Stimulated activated CD8-positive, alpha-beta memory T cell treated with anti-CD3 and anti-CD28 coated beads, Interleukin-12 subunit alpha, Interleukin-12 subunit beta, amount 100 ng/mL, for 24 hours (primary cell): ENCODE results near the gene TFAP2A.

Source experiments
- DNase-seq: peaks from one replicate; pipeline ENCODE4 v3.0.0-alpha.2; 2020; ENCODE audit errors: extremely low read depth

TFAP2A gene

DNA sequence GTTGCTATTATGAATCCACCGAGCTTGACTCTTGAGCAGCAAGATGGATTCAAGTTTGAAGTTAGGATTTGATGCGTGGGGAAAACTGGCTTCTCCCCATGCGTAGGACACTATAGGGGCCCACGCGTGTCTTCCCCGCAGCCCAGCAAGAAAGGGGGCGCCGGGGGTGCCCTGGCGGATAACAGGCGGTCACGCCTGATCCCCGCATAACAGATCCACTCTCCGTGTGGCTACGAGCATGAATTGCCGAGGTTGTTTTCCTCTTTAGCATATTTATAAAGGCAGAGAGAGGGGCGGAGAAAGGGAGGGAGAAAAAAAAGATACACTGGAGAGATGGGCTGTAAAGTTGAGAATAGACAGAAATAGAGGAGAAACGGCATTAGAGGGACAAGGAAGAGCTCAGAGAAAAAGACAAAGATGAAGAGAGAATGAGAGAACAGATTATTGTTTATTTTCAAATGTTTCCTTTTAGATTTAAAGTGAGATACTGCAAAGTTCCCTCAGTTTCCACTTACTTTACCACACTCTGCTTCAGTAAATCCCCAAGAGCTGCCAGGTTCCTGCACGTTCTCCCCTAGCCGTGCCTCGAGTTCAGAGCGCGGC, 32.0 kb downstream of the TFAP2A start:
- DNase-seq, result no peak

DNA sequence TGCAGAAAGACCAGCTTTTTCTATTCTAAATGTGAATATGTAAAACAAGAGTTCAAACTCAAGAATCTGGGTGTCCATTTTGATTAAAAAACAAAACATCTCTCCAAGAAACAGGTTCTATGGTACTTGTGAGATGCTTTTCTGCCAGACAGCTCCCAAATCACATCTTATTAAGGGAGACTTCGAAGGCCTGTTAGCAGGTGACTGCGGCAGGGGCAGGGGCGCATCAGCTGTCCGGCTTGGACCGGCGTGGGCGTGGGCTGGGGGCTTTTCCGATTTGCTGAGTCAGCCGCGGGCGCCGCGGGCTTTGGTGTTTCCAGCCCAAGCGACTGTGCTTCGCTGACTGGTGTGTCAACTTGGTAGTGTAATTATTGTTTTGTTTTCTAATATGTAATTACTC, 32.6 kb downstream of the TFAP2A start:
- no peak for DNase-seq

DNA sequence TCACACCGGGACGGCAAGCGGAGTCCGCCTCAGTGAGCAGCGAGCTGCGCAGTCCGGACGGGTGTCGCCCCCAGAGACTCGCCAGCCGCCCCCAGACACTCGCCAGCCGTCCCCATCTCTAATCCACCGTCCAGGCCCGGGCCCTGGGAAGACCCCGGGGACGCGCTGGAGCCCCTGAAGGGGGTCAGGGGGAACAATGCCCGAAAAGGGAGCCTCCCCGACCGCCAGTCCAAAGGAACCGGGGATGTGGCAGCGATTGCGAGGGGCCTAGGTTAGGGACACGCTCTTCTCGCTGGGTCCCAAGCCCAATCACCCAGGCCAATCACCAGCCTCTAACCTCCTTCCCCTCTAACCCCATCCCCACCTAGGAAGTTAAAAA, 33.1 kb downstream of the TFAP2A start:
- no peak for DNase-seq

DNA sequence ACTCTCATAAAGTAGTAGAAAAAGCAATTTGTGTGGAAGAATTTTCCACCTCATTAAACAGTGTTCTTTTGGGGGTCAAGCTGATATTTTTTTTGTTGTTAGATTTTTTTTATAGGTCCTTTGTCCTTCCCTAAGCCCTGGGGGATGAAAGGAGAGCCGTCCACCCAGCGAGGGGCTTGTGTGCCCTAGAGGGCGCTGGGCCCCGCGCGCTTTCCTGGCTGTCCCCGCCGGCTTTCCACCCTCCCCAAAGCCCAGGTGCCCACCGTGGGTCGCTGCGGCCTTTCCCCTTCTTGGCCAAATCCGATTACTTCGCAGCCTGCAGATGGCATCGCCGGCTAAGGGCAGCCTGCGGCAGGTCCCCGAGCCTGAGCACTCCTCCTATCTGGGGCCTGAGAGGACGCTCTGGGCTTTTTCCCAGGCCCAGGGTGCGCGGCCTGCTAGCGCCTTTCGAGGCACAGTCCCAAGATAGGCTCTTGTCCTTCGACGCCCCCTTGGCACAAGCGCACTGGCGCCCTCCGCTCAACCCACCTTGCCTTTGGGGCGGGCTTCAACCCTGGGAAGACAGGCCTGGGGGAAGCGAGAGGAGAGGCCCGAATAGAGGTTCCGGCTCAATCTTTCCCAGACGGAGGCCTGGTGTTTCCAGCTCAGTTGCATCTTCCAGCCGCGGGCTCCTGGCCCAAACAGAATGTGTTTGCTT, 33.6 kb downstream of the TFAP2A start:
- DNase-seq, result no peak

DNA sequence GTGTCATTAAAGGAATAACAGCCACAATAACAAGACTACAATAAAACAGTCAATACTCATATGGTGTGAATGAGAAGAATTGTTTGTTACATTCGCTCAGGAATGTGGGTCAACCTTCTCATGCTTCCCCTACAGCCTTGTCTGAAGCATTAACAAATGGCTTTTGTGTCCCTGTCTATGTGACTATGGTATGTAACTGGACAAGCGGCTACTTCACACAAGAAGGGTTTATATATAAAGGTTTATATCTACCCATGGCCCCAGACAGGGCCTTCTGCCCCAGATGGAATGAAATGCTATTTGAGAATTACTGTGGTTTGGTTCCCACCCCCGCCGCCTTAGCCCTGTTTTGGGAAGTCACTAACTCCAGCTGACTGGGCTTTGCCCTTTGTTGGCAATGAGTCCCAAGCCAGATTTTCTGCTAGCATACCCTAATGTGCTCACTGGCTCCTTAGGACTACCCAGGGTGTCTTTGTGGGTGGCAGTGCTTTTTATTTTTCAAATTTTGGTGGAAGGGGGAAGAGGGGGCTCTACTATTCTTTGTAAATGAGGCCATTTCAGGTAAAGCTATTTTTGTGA, 39.4 kb downstream of the TFAP2A start:
- DNase-seq, result no peak

DNA sequence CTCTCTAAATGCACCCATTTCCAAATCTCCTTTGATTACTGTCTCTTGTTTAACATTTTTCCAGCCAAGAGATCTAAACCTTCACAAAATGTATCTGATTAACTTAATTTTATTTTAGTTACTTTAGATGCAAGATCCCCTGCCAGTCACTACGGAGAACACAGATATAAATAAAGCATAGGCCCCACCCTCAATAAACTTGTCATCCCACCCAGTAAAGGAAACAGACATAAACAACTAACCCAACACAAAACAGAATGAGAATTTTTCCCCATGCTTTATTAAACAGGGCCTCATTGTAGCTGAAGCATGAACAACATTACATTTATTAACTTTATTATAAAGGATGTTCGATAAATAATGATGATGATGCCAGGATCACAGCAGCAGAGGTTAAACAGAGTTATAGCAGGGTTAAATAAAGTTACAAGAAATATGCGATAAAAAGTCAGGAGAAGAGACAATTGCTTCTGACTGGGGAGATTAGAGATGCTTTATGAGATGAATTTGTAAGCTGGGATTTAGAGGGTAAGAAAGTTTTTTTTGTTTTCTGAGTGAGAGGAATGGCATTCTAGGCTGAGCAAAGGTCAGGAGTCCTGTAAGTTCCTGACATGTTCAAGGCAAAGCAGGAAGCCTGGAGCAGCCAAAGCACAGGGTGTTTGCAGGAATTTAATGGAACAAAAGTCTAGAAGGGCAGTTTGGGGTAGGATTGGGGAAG, 41.1 kb downstream of the TFAP2A start:
- no peak for DNase-seq

DNA sequence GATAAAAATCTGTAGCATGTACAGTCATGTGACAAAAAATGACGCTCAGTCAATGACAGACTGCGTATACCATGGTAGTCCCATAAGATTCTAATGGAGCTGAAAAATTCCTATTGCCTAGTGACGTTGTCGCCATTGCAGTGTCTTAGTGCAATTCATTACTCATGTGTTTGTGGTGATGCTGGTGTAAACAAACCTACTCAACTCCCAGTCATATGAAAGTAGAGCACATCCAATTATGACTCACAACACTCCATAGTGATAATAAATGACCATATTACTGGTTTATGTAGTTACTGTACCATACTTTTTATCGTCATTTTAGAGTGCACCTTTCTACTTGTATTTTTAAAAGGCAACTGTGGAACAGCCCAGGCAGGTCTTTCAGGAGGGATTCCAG, 45.0 kb downstream of the TFAP2A start:
- DNase-seq, result no peak

DNA sequence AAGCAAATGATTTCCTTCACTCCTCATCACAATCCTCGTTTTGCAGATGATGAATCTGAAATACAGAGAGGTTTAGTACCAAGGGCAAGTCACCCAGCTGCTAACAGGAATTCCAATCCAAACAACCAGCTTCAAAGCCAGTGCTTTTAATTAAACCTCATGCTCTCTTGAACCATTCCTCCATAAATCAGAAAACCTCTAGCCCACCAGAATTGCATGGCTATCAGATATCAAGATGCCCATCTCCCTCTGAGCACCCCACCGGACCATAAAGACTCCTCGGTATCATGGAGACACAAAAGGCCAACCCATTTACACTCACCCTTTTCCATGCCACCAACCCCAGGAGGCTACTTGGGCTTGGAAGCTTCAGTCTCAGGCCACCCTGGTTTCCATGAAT, 46.0 kb downstream of the TFAP2A start:
- DNase-seq, result no peak

DNA sequence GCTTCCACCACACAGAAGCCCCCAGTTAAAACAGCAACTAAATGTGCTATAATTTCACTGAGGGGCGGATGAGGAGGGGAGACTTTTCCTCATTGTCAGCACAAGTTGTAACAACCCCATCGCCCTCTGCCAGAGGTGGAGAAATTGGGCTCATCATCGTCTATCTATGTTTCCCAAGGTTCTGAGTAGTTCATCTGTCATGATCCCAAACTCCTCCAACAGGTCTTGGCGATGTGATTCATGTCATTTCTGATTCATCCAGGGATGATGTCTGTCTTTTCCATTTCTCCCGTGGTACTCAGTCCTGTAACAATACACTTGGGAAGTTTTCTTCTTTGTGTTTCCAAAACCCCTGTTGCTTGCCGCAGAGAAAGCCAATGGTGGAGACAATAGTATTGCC, 51.0 kb downstream of the TFAP2A start:
- no peak for DNase-seq

DNA sequence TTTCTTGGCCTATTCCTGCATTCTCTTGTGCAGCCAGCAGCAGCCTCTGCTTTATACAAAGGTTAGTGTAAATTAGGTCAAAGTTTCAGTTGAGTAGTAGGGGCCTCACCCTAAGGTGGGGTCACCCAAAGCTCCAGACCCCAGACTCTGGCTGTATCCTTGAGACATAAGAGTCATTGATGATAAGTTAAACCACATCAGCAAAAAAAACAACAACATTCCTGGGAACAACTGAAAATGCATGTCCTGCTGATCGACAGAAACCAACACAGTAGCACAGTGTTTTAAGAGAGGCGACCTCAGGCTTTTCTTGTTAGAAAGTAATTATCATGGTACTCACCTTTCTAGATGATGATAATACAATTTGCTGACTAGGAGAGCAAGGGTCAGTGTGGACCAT, 52.6 kb downstream of the TFAP2A start:
- no peak for DNase-seq

DNA sequence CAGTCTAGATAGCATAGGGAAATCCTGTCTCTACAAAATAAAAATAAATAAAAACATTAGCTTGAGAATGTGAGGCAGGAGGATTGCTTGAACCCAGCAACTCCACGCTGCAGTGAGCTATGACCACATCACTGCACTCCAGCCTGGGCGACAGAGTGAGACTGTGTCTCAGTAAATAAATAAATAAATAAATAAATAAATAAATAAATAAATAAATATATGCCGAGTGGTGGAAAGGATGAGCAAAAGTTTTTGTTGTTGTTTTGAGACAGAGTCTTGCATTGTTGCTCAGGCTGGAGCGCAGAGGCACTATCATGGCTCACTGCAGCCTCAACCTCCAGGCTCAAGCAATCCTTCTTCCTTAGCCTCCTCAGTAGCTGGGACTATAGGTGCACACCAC, 53.4 kb downstream of the TFAP2A start:
- no peak for DNase-seq

DNA sequence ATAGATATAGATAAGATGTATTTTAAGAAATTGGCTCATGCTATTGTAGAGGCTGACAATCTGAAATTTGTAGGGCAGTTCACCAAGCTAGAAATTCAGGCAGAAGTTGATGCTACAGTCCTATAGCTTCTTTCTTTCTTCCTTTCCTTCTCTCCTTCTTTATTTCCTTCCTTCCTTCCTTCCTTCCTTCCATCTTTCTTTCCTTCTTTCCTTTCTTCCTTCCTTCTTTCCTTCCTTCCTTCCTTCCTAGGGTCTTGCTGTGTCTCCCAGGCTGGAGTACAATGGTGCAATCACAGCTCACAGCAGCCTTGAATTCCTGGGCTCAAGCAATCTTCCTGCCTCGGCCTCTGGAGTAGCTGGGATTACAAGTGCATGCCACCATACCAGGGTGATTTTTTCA, 55.3 kb downstream of the TFAP2A start:
- no peak for DNase-seq

DNA sequence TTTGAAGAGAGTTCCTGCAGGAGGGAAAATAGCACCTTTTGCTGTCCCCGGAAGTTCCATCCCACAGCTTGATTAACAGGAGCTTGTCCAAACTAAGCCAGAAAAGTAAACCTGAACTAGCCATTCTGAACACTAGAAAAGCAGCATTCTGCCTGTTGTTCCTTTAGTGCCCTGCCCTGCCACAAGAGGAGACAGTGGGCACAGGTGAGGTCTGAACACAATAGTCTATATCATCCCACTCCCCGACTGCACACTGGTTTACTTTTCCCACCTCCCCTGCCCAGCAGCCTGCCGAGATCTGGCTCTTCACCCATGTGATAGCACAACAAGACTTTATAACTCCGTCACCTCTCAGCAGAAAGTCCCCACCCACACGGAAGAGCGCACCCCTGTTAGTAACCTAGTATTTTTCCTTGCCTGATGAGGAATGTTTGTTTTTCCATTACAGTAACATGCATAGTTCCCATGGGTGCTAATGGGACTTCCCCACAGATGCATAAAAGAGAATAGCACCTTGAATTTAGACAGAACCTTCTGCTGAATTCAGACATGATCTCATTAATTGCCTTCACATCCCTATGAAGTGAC, 59.7 kb downstream of the TFAP2A start:
- DNase-seq, result no peak

DNA sequence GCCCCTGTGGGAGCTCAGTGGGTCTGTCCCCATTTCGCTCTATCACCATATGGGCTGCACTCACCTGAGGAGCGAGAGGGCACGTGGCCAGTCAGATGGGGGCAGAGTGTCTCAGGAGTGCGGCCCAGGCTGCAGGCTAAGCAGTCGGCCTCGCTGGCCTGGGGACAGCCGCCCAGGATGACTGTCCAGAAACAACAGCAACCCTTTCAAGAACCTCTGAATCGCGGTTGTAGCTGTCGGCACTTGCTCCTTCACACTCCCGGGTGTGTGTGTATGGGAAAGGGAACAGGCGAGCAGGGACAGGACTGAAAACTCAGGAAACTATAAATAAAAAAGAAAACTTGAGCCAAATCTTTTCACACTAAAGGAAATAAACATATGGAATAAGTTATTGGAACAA, 63.1 kb downstream of the TFAP2A start:
- DNase-seq, result no peak

DNA sequence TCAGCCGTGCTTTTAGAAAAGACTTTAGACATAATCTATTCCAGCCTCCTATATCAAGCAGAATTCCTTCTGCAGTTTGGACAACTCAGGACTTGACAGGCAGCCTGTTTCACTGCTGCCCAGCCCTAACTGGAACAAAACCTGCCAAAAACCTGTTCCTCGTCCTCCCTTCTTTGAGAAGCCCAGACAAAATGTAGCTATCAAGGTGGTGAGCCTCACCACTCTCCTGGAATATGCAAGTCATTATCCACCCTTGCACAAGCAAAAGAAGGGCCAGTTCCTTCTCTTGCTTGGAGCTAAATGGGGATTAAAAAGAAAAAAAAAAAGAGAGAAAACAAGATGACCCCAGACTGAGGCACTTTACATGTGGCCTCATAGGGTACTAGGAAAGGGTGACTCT, 64.2 kb downstream of the TFAP2A start:
- no peak for DNase-seq

DNA sequence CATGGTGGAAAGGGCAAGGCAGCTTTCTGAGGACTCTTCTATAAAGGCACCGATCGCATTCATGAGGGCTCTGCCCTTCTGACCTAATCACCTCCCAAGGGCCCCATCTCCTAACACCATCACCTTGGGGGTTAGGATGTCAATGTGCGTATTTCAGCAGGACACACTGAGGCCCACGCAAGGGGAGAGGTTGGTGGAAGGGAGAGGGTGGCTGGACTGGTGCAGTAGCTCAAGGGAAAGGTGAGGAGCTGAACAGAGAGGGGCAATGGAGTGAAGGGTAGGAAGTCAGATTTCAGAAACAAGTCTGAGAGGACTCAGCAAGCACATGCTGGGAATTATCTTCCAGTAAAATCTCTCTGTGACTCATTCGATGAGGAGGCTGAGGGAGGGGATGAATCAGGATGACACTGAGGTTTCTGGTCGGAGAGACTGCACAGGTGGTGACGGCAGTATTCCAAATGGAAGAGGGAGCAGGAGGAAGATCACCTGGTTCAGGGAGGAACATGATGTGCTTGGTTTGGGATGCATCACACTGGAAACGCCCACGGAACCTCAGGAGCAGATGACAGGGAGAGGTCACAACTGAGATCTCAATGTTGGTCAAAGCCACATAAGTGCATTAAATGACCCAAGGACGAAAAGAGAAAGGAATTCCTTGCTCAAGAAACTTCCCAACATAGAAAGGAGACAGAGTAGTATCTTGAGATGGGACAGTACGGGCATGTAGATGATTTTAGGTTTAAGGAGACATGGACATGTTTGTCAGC, 67.1 kb downstream of the TFAP2A start:
- no peak for DNase-seq
